Muscle of leg (tissue), 11 donors: ENCODE results near the gene SLC35B1. TPM values are rescaled to one million over a fixed set of nuclear protein-coding genes. Genes with fewer than 3 reads are reported as not detected.
A peak's percentile ranks its signal among the peaks of the same experiment; 100 is the strongest.

Experiments used
- DNase-seq: peaks from one replicate; pipeline ENCODE4 v3.0.0; 2013
- H3K27ac ChIP-seq: one replicate; pipeline ENCODE4 v1.5.1; 2013; ENCODE audit warnings: mild to moderate bottlenecking, low read length, control low read depth
- H3K27me3 ChIP-seq: one replicate; pipeline ENCODE4 v1.6.1; 2013; ENCODE audit warnings: low read length; ENCODE audit not compliant: control insufficient read depth, insufficient read depth
- H3K36me3 ChIP-seq: one replicate; pipeline ENCODE4 v1.6.1; 2013; ENCODE audit warnings: low read length; ENCODE audit not compliant: control insufficient read depth, insufficient read depth
- H3K4me1 ChIP-seq: one replicate; pipeline ENCODE4 v1.6.1; 2013; ENCODE audit warnings: low read length; ENCODE audit not compliant: control insufficient read depth, insufficient read depth
- H3K4me3 ChIP-seq: one replicate; pipeline ENCODE4 v1.5.1; 2013; ENCODE audit warnings: low read length, control low read depth
- H3K9me3 ChIP-seq: replicated peaks from 2 replicates; pipeline ENCODE4 v1.6.1; 2013; ENCODE audit warnings: low read depth, low read length; ENCODE audit not compliant: control insufficient read depth
- WGBS: methylation state at CpG from one replicate; pipeline ENCODE4 v1.1.5; 2013; ENCODE audit warnings: missing lambda C conversion rate; ENCODE audit not compliant: insufficient coverage; 5-methylcytosine and 5-hydroxymethylcytosine counted together
- polyA plus RNA-seq, 8 donors: library from polyadenylated mRNA; unstranded; fragments of 120-200 nt; gene quantifications; one replicate each; pipeline versions ENCODE4 v1.2.1 to v1.2.3, GENCODE V29; 2013; ENCODE audit warnings: inconsistent platforms in 1 of 8, low replicate concordance in 1 of 8; ENCODE audit not compliant: insufficient read length in 8 of 8, insufficient read depth in 1 of 8
- total RNA-seq: library from RNA; stranded (reverse); fragments of 120-200 nt; gene quantifications from one replicate; pipeline ENCODE4 v1.2.4, GENCODE V29; 2013

The SLC35B1 gene
- total and polyA plus RNA-seq, 9 donors: 38.8 to 60.5 (median 51.9) TPM

DNA sequence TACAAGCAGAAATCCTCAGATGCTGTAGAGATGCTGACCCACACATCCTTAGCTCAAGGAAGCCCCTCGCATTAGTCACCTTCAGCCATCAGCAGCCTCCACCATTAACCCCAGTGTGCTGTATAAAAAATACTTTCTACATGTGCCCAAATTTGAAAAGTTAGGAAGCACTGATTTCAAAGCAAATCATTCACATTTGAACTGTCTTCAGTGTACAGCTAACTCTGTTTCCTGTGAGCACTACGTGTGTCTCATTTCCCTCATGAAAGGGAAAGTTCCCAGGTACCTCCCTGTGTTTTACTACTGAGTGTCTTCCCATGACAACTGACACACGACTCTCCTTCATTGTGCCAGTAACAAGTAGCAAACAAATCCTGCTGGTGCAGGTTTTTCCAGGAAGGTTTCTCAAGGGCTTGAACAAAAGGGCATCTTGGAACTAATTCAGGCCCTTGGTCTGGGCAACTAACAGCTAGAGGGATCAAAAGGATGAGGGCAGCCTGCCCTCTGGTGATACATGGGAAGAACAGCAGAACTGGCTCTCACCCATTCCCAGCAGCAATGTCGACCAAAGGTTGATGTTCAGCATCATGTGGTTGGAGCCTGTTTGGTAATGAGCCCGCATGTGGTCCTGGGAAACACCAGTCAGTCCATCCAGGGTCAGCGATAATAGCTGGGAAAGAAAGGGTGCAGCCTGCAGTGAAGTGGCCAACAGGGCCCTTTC is 4.0 kb downstream of the SLC35B1 start:
- H3K27ac ChIP-seq: no peak overlapping the region
- H3K36me3 ChIP-seq: peaks cover 71% of the 10 kb centered on the region
- no peak overlapping the region for H3K4me3 ChIP-seq
- H3K9me3 ChIP-seq: no peaks in the 10 kb centered on the region
- H3K27me3 ChIP-seq: no peaks in the 10 kb centered on the region
- 38% methylated on average over 3 of the region's 6 CpGs for WGBS
- DNase-seq: peak; percentile 29
- H3K4me1 ChIP-seq: peaks cover 19% of the 10 kb centered on the region

DNA sequence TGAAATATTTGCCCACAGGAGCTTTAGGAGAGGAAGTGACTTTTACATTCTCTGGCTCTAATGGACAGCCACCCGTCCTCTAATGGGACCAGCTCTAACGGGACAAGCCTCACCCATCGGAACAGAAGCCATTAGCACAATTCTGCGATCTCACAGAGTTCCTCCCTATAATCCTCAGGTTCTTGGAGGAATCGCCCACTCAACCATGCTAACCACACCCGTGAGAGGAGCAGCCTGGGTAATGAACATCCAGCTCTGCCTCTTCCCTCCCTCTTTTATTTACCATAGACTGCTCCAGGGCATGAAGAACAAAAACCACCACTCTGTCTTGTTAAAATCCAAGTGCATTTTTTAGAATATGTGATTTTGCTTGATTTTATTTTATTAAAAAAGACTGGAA is 6.8 kb downstream of the SLC35B1 start:
- H3K27ac ChIP-seq: no peak overlapping the region
- H3K9me3 ChIP-seq: no peaks in the 10 kb centered on the region
- WGBS: 77% methylated on average over 5 of the region's 6 CpGs
- H3K27me3 ChIP-seq: no peaks in the 10 kb centered on the region
- no peak for DNase-seq
- peaks cover 11% of the 10 kb centered on the region for H3K4me1 ChIP-seq
- no peak overlapping the region for H3K4me3 ChIP-seq
- H3K36me3 ChIP-seq: peaks cover 67% of the 10 kb centered on the region

DNA sequence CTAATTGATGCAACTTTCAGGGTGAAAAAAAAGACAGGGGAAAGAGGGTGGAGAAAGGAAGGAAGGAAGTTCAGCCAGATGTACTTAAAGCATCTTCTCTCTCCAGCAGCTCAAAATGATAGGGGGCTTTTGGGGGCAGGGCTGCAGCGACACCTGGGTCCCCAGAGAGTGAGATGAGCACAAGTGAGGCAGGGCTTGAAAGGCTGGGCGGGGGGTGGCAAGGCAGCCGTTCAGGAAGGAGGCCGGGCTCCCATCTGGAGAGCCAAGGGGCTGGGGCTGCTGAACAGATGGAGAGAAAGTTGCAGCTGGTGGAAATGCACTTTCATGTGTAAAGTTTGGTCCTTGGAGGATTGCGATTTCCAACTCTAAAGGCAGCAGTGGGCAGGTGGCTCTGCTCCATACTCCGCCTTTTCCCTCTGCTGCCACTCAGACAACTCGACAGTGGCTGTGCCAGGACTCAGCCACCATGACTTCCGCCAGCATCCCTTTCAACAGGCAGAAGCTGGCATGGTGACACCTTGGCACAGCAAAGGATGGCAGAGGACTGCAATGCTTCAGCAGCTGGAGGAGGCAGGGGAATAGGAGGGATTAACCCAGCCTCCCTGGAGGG is 7.7 kb downstream of the SLC35B1 start:
- H3K9me3 ChIP-seq: no peaks in the 10 kb centered on the region
- no peaks in the 10 kb centered on the region for H3K27me3 ChIP-seq
- H3K4me3 ChIP-seq: no peak overlapping the region
- H3K27ac ChIP-seq: no peak overlapping the region
- DNase-seq: peak; percentile 42
- H3K4me1 ChIP-seq: peaks cover 14% of the 10 kb centered on the region
- 38% methylated on average over 4 of the region's 8 CpGs for WGBS
- peaks cover 58% of the 10 kb centered on the region for H3K36me3 ChIP-seq

DNA sequence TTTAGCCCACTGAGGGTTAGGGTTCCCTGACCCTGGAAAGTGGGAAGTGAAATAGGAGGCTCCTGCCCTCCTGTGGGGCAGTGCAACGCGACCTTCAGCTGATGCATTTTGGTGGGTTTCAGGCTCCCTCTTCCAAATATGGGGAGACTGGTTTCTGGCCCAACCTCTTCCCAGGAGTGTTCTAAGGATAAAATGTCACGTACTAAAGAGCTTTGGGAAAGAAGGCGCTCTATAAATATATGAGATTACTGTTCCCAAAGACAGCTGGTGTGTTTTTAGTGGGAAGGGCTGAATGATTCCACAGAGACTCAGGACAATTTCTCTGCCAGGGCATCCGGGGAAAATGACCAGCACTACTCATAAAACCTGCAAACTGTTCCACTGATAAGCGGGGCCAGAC is 9.8 kb downstream of the SLC35B1 start:
- Histone ChIP-seq H3K27me3 (peaks cover 2% of the 10 kb centered on the region), H3K4me1 (peaks cover 15% of the 10 kb centered on the region), H3K27ac (no peak overlapping the region), H3K36me3 (peaks cover 37% of the 10 kb centered on the region), H3K4me3 (no peak overlapping the region), H3K9me3 (no peaks in the 10 kb centered on the region)
- WGBS: 27% methylated on average over 4 of the region's 6 CpGs
- no peak for DNase-seq

DNA sequence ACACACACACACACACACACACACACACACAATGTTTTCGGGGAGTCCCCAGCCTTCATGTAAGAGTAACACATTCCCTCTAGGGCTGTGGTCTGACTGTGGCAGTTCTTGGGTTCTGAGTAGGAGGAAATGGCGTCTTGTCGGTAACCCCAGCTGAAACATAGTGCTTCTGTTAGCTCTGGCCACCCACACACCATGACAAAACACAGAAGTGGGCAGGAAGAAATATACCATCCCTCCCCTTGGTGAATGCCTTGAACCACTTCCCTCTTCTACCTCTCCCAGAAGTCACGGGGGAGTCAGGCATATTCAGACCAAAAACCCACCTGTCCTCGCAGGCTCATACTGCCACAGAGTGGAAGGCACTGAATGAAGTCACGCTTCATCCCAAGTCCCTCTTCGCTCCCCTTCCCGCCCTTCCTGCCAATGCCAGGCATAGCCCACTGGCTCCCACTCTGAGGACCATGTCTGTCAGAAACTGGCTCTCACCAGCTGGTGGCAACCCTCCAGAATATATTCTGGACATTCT is 11.5 kb downstream of the SLC35B1 start:
- WGBS: 84% methylated on average over 4 of the region's 8 CpGs
- Histone ChIP-seq H3K36me3 (peaks cover 21% of the 10 kb centered on the region), H3K4me3 (no peak overlapping the region), H3K27ac (no peak overlapping the region), H3K9me3 (no peaks in the 10 kb centered on the region), H3K4me1 (peaks cover 23% of the 10 kb centered on the region), H3K27me3 (peaks cover 2% of the 10 kb centered on the region)
- DNase-seq: no peak

DNA sequence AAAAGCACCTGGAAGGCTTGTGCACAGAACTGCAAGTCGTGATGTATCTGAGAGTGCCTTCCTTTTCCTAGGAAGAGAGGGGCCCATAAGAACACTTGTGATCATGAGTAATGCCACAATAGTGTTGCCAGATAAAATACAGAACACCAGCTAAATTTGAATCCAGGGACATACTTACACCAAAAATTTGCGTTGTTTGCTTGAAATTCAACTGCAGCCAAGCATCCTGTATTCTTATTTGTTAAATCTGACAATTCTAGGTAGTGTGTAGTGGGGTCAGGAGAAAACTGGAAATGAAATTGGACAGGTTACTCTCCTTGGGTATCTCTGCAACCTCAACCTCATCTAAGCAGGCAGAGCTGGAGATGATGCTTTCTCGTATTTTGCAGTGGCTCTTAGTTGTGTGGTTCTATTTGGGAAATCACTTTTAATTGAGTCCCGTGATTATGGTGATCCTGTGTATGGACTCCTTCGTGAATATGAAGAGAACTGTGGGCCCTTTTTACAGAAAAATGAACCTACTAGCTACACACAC is 12.0 kb downstream of the SLC35B1 start:
- Histone ChIP-seq H3K4me3 (no peak overlapping the region), H3K4me1 (peaks cover 27% of the 10 kb centered on the region), H3K27me3 (peaks cover 6% of the 10 kb centered on the region), H3K36me3 (peaks cover 18% of the 10 kb centered on the region), H3K9me3 (no peaks in the 10 kb centered on the region), H3K27ac (no peak overlapping the region)
- no peak for DNase-seq
- 0% methylated on average over 1 of the region's 5 CpGs for WGBS

DNA sequence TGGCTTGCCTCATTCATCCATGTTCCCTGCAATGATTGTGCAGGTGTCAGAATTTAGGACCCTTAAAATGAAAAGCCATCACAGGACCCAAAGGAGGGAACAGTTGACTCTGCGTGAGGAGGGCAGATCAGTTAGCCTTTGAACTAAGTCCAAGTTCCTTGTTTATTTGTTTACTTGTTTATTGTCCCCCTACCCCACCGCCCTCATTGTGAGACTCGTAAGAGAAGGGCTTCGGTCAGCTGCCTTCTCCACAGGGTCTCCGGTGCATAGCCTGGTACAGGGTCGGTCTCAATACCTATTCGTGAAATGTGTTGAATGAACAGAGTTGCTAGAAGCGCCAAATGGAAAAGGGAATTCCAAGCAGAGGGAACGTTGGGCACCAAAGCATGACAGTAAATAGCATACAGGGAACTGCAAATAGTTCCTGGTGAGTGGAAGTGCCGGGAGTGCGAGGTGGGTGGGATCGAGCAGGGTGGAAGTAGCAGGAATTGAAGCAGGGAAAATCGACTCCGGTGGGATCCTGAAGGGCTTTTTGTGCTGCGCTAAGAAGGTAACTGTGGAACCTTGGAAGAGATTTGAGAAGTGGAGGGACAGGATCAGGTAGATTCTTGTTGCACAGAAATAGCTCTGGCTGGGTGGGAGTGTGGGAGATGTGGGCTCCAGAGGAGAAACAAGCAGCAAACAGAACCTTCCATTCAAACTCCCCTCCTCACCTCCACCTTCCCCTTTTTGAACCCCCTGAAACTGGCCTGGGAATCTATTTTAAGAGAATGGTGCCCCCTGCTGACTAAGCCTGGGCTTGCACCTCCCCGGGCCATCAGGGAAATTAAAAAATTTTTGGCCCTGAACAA is 12.7 kb downstream of the SLC35B1 start:
- DNase-seq: peak; percentile 39
- Histone ChIP-seq H3K9me3 (no peaks in the 10 kb centered on the region), H3K27me3 (peaks cover 6% of the 10 kb centered on the region), H3K27ac (no peak overlapping the region), H3K4me3 (no peak overlapping the region), H3K4me1 (peaks cover 25% of the 10 kb centered on the region), H3K36me3 (peaks cover 11% of the 10 kb centered on the region)
- 16% methylated on average over 13 of the region's 16 CpGs for WGBS

DNA sequence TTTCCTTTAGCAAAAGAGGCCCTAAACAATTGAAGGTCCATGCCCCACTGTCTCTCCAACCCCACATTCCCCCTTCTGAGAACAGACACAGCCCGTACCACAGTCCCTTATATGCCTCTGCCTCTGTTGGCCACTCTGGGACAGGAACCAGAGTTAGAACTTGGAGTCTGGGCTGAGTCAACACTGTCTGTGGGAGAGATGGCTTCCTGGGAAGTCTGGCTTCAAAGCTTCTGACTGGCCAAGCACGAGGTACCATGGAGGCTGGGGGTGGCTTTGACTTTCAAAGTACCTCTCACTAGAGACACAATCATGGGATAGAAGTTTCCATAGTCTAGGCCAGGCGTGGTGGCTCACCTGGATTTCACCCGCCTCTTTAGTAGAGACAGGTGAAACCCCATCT is 15.0 kb downstream of the SLC35B1 start:
- Histone ChIP-seq H3K27me3 (peaks cover 6% of the 10 kb centered on the region), H3K36me3 (no peaks in the 10 kb centered on the region), H3K4me3 (no peak overlapping the region), H3K4me1 (peaks cover 25% of the 10 kb centered on the region), H3K27ac (no peak overlapping the region), H3K9me3 (no peaks in the 10 kb centered on the region)
- WGBS: no CpG with 5 or more reads among the region's 4 CpGs
- DNase-seq: no peak

DNA sequence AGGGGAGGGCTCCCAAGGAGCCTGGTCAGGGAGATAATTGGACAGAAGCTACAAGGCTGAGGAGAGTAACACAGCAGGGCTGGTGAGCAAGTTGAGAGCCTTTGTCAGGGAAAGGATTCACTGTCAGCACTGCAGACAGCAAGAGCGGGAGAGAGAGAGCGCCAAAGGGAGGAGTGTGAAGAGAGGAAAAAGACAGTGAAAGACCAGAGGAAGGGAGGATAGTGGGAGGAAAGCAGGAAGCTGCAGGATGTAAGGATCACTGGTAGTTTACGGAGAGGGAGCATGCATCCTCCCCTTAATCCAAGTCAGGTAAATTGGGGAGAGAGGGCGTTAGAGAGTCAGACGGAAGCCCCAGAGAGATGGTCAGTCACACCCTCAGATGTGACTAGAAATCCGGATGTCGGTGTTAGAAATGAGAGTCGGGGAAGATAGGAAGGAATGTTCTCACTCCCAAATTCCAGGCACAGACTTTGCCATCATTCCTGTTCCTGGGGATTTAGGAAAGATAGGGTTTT is 16.0 kb downstream of the SLC35B1 start:
- WGBS: 25% methylated on average over 4 of the region's 8 CpGs
- no peaks in the 10 kb centered on the region for H3K36me3 ChIP-seq
- peaks cover 6% of the 10 kb centered on the region for H3K27me3 ChIP-seq
- no peaks in the 10 kb centered on the region for H3K9me3 ChIP-seq
- DNase-seq: no peak
- peak overlapping the region; percentile 72 for H3K27ac ChIP-seq
- no peak overlapping the region for H3K4me3 ChIP-seq
- peaks cover 24% of the 10 kb centered on the region for H3K4me1 ChIP-seq
